ENCODE results near the gene TCL1A.

Gene TCL1A

GRCh38 chr14:95691591-95691990 is 22.3 kb downstream of the TCL1A start:
- Histone ChIP-seq H3K4me3 (no peak overlapping the region), H3K36me3 (no peaks in the 10 kb centered on the region), H3K27me3 (peaks cover 0 to 22% of the 10 kb centered on the region in 2 donors), H3K9me3 (no peaks in the 10 kb centered on the region), H3K4me1 (no peaks in the 10 kb centered on the region), H3K27ac (no peak overlapping the region)
- intact Hi-C loops (cut with DNase I; ENCODE audit: low total_unique reads), result no loop called here
- DNase-seq, result no peak
- TF ChIP-seq CTCF (IDR thresholded peaks at IDR 0.05), result no peak

GRCh38 chr14:95690815-95691214 is 23.1 kb downstream of the TCL1A start:
- intact Hi-C loops (cut with DNase I; ENCODE audit: low total_unique reads), result no loop called here
- no peaks in the 10 kb centered on the region for H3K9me3 ChIP-seq
- peaks cover 0 to 30% of the 10 kb centered on the region in 2 donors for H3K27me3 ChIP-seq
- DNase-seq, result no peak
- no peak overlapping the region for H3K4me3 ChIP-seq
- no peak for TF ChIP-seq CTCF (IDR thresholded peaks at IDR 0.05)
- no peak overlapping the region for H3K27ac ChIP-seq
- no peaks in the 10 kb centered on the region for H3K36me3 ChIP-seq
- no peaks in the 10 kb centered on the region for H3K4me1 ChIP-seq

- Histone ChIP-seq H3K4me1 (no peaks in the 10 kb centered on the region), H3K36me3 (no peaks in the 10 kb centered on the region), H3K9me3 (no peaks in the 10 kb centered on the region), H3K4me3 (no peak overlapping the region), H3K27me3 (peaks cover 0 to 37% of the 10 kb centered on the region in 2 donors), H3K27ac (no peak overlapping the region)
- intact Hi-C loops (cut with DNase I; ENCODE audit: low total_unique reads), result no loop called here
- no peak for TF ChIP-seq CTCF (IDR thresholded peaks at IDR 0.05)
- no peak for DNase-seq
Observed at GRCh38 chr14:95689441-95689840, 24.5 kb downstream of the TCL1A start.

GRCh38 chr14:95686935-95687334 is 27.0 kb downstream of the TCL1A start:
- Histone ChIP-seq H3K27ac (no peak overlapping the region), H3K4me1 (no peaks in the 10 kb centered on the region), H3K36me3 (no peaks in the 10 kb centered on the region), H3K4me3 (no peak overlapping the region), H3K9me3 (no peaks in the 10 kb centered on the region), H3K27me3 (peaks cover 0 to 26% of the 10 kb centered on the region in 2 donors)
- TF ChIP-seq CTCF (IDR thresholded peaks at IDR 0.05), result no peak
- intact Hi-C loops (cut with DNase I; ENCODE audit: low total_unique reads), result no loop called here
- DNase-seq, result no peak

GRCh38 chr14:95685978-95686922 is 27.7 kb downstream of the TCL1A start, which contains the start of gene TCL1B:
Gene TCL1B (plus strand): TSS chr14:95686426. CDS start chr14:95686468, 42 bp downstream.
- Histone ChIP-seq H3K27me3 (peaks cover 0 to 21% of the 10 kb centered on the region in 2 donors), H3K9me3 (no peaks in the 10 kb centered on the region), H3K27ac (no peak within 1 kb of the TSS), H3K4me1 (no peaks in the 10 kb centered on the region), H3K4me3 (no peak within 1 kb of the TSS), H3K36me3 (no peaks in the 10 kb centered on the region)
- intact Hi-C loops (cut with DNase I; ENCODE audit: low total_unique reads), result no loop called here
- TF ChIP-seq CTCF (IDR thresholded peaks at IDR 0.05), result no peak
- DNase-seq, result no peak
